AG04449 (cell line): ENCODE data around the gene BTC.
A peak's percentile ranks its signal among the peaks of the same experiment; 100 is the strongest.
"Not testable (repeated sequence)": the region's sequence is repeated elsewhere in the genome, so short reads cannot be mapped to it uniquely, and the experiment has no call there.

Source experiments
- CTCF ChIA-PET: fragments of 350-600 bp; formaldehyde crosslinking; extraction: SDS; loops from one replicate; lab custom pipeline; 2021; ENCODE audit warnings: antibody characterized with exemption; lab: Yijun Ruan, JAX
- POLR2A ChIA-PET: fragments of 400-600, 350-600 bp; formaldehyde crosslinking; extraction: SDS; loops from one replicate; lab custom pipeline; 2020; ENCODE audit warnings: antibody characterized with exemption, inconsistent platforms; lab: Yijun Ruan, JAX
- DNase-seq: peaks from one replicate; pipeline ENCODE4 v3.0.0-alpha.2; 2010; ENCODE audit warnings: low read depth, low spot score
- H3K4me3 ChIP-seq: 2 replicates; pipeline ENCODE4 v1.5.1; 2011; ENCODE audit warnings: low read depth, mild to moderate bottlenecking, control low read depth, low read length
- TF ChIP-seq, protein P1 (sequence below): IDR thresholded peaks from one replicate; pipeline ENCODE4 v1.5.1; 2011; ENCODE audit warnings: mild to moderate bottlenecking, moderate library complexity, low read length, control low read depth, inconsistent platforms; ENCODE audit not compliant: insufficient read depth; ENCODE audit errors: missing control alignments

The BTC gene

DNA sequence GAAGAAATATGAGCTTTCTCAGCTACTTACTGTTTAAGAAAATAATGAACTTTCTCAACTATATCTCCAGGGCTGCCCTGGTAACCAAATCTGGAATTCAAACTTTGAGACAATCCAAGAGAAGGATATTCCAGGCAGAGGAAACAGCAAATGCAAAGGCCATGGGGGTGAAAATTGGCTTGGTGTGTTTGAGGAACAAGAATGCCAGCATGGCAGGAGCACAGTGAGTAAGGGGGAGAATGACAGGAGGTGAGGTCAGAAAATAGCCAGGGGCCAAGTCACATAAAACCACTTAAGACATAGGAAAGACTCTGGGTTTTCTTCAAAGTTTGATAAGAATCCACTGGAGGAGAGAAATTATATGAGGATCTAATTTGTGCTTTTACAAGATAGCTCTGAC, 27.2 kb upstream of the BTC start:
- H3K4me3 ChIP-seq, result no peak overlapping the region
- ChIA-PET CTCF (no interaction called here), POLR2A (no interaction called here)
- TF ChIP-seq, protein P1, sequence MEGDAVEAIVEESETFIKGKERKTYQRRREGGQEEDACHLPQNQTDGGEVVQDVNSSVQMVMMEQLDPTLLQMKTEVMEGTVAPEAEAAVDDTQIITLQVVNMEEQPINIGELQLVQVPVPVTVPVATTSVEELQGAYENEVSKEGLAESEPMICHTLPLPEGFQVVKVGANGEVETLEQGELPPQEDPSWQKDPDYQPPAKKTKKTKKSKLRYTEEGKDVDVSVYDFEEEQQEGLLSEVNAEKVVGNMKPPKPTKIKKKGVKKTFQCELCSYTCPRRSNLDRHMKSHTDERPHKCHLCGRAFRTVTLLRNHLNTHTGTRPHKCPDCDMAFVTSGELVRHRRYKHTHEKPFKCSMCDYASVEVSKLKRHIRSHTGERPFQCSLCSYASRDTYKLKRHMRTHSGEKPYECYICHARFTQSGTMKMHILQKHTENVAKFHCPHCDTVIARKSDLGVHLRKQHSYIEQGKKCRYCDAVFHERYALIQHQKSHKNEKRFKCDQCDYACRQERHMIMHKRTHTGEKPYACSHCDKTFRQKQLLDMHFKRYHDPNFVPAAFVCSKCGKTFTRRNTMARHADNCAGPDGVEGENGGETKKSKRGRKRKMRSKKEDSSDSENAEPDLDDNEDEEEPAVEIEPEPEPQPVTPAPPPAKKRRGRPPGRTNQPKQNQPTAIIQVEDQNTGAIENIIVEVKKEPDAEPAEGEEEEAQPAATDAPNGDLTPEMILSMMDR, result no peak
- no peak for DNase-seq

DNA sequence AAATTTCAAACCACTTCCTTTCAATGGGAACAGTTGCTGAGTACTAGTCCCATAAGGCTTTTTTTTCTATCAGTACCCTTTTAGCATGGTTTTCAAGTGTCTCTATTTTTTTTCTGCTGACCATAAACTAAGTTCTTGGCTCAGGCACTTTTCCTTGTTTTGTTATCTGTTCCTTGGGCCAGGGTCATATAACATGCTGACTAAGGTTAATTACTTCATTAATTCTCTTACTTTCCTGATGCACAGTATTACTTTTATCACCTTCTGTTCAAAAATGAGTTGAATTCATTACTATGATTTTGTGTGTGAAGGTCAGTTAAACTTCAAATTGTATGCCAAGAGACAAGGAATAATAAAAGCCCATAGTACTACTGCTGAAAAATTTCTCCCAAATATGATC, 19.7 kb upstream of the BTC start:
- CTCF ChIA-PET, result no interaction called here
- POLR2A ChIA-PET, result no interaction called here
- H3K4me3 ChIP-seq, result no peak overlapping the region
- TF ChIP-seq, protein P1, result no peak
- no peak for DNase-seq

DNA sequence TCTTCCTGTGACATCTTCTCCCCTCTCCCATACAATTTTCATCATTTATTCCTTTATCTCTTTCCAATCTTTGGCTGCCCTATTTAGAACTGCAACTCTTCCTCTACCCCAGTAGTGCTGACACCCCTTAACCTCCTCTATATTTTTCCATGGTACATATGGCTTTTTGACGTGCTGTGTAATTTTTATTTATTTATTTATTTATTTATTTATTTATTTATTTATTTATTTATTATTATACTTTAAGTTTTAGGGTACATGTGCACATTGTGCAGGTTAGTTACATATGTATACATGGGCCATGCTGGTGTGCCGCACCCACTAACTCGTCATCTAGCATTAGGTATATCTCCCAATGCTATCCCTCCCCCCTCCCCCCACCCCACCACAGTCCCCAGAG, 17.7 kb upstream of the BTC start:
- CTCF ChIA-PET, H3K4me3 ChIP-seq, POLR2A ChIA-PET, DNase-seq: not testable (repeated sequence)

DNA sequence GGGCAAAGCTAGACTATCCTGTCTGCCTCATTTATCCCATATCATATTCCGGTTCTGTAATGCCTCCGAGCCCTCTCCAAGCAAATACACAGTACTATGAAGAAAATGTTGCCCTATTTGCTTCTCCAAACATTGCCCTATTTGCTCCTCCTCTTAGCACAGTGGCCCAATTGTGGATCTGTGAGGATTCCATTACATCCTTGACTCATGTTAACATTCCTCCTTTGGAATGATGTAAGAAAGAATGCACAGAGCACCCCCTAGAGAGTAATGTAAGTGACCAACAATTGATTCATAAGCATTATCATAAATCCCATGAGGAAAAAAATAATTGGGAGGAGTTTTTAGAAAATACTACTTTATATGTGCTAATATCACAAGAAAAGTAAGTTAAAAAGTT, 11.3 kb upstream of the BTC start:
- ChIA-PET POLR2A (no interaction called here), CTCF (no interaction called here)
- TF ChIP-seq, protein P1, result no peak
- no peak overlapping the region for H3K4me3 ChIP-seq
- DNase-seq, result peak; percentile 12

DNA sequence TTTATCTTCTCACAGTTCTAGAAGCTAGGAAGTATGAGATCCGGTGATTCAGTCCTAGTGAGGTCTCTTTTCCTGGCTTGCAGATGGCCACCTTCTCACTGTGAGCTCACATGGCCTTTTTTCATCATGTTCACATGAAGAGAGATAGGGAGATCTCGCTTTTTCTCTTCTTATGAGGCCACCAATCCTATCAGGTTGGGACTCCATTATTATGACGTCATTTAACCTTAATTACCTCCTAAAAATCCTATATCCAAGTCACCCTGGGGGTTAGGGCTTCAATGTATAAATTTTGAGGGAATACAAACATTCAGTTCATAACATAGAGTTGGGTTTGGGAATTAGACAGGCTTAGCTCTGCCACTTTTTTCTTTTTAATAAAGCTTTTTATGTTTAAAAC, 6.0 kb upstream of the BTC start:
- TF ChIP-seq, protein P1, result no peak
- DNase-seq, result no peak
- H3K4me3 ChIP-seq, result no peak overlapping the region
- ChIA-PET POLR2A (no interaction called here), CTCF (no interaction called here)

DNA sequence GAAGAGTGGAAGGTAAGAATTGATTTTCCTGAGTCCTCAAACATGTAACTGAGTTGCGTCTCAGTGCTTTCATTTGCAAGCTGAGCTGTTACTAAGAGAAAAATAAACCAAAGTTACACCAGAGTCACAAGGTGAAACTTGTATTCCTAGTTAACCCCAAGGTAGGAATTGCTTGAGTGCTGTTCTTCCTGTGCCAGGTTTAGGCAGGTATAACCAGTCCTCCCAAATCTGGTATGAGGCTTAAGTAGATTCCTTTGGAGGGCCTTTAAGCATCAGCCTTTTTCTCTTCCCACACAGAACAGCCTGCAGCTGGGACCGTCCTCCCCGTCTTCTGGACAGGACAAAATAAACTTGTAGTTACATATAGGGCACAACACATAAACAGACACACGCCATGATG, 2.3 kb upstream of the BTC start:
- DNase-seq, result no peak
- H3K4me3 ChIP-seq, result no peak overlapping the region
- POLR2A ChIA-PET, result no interaction called here
- TF ChIP-seq, protein P1, result no peak
- CTCF ChIA-PET, result no interaction called here

DNA sequence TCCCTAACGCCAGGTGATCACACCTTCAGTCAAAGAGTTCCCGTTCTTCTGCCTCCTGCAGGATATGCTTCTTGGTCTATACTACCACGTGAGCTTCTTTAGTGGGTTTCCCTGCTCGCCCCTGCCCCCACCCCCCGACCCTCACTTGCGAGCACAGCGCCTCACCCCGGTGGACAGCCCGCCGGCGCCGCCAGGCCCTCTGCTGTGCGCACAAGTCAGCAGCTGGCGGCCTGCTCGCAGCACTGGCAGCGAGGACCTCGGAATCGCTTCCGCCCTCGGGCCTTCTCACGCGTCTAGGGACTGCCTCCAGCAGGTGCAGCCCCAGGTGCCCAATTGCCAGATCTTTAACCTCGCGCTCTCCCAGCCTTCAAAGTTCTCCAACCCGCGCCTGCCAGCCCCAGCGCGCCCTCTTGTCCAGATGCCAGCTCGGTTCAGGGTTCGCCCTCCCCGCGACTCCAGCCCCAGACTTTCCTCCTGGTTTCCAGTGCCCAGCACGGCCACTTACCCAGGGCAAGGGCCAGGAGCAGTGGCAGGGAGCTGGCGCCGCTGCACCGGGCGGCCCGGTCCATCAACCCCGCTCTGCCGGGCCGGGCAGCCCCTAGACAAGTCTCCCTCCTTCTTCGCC, 454 bp downstream of the BTC start:
- ChIA-PET POLR2A (interaction anchor here (0.5 kb wide), 1 partner anchor 9 kb away, joined by 3 read pairs; no protein-coding TSS in a partner anchor), CTCF (interaction anchor here (0.9 kb wide), 1 partner anchor 10 kb away, joined by 3 read pairs; no protein-coding TSS in a partner anchor)
- H3K4me3 ChIP-seq, result peak overlapping the region; percentile 44
- TF ChIP-seq, protein P1, result no peak
- no peak for DNase-seq
